AG10803 (cell line): Measurements from ENCODE around the gene AUH.

Experiments used
- DNase-seq: peaks from one replicate; pipeline ENCODE4 v3.0.0; 2010; ENCODE audit warnings: low read depth
- H3K4me3 ChIP-seq: 2 replicates; pipeline ENCODE4 v1.5.1; 2011; ENCODE audit warnings: mild to moderate bottlenecking, low read length, control low read depth
- CTCF ChIP-seq: conservative IDR thresholded peaks from 2 replicates; pipeline ENCODE4 v1.5.1; 2011; ENCODE audit warnings: mild to moderate bottlenecking, low read length, control low read depth, inconsistent platforms

AUH gene

GRCh38 chr9:91243029-91243428, 118.7 kb downstream of the AUH start:
- H3K4me3 ChIP-seq, result no peak overlapping the region
- no peak for DNase-seq
- TF ChIP-seq CTCF, result no peak

- DNase-seq, result no peak
- no peak overlapping the region for H3K4me3 ChIP-seq
- TF ChIP-seq CTCF, result no peak
Measured at GRCh38 chr9:91241909-91242308, 119.8 kb downstream of the AUH start.

- no peak overlapping the region for H3K4me3 ChIP-seq
- no peak for DNase-seq
- no peak for TF ChIP-seq CTCF
Measured at GRCh38 chr9:91240596-91241165, 121.0 kb downstream of the AUH start.

DNA sequence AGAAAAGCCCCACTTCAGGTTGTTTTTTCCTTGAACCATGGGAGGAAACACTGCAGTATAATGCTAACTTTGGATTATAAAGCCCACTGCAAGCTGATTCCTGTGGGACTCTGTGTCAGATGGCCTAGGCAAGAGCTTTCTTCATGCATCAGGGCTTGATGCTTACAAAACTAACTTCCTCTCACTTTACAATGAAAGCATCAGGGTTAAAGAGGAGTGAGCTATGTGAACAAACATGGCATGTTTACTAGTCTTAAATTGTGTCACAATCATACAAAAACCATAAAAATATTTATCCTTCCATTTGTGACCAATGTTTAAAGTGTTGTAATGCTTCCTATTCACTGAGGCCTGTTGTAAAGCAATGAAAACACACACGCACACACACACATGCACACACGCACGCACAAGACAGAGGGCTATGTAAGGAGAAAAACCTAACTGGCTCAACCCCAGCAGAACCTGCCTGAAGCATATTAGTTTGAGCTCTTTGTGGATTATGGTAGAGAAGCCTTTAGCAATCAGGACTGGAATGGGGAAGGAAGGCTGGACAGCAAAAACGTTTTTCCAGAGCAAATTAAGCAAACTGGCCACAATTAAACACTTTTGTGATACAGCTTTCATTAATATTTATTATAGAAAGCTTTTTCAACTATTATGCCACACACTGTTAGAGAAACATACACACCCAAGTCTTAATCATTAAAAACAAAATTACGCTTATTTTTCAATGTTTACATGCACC, 122.2 kb downstream of the AUH start:
- TF ChIP-seq CTCF, result no peak
- H3K4me3 ChIP-seq, result no peak overlapping the region

GRCh38 chr9:91234523-91234922, 127.2 kb downstream of the AUH start:
- TF ChIP-seq CTCF, result no peak
- no peak overlapping the region for H3K4me3 ChIP-seq
- DNase-seq, result no peak

More for the DNA sequence above, 122.2 kb downstream of the AUH start:
- peak; percentile 17 for DNase-seq

GRCh38 chr9:91231619-91232018, 130.1 kb downstream of the AUH start:
- TF ChIP-seq CTCF, result no peak
- no peak overlapping the region for H3K4me3 ChIP-seq
- no peak for DNase-seq

GRCh38 chr9:91223000-91223399, 138.7 kb downstream of the AUH start:
- DNase-seq, result no peak
- no peak overlapping the region for H3K4me3 ChIP-seq

More at GRCh38 chr9:91223000-91223399, 138.7 kb downstream of the AUH start:
- no peak for TF ChIP-seq CTCF
